ENCODE data around the gene POTEB3. TPM values are rescaled to one million over a fixed set of nuclear protein-coding genes. Genes with fewer than 3 reads are reported as not detected.

POTEB3 gene
- not detected in 2 replicates for total RNA-seq

GRCh38 chr15:21440399-21440798 lies at the start of gene POTEB3:
Gene POTEB3 (minus strand): TSS chr15:21440499. CDS start chr15:21440011, 488 bp downstream.

Measured in hair follicular keratinocyte (primary cell).